ENCODE measurements around the gene SF3B3.
"Not testable (repeated sequence)": the region's sequence is repeated elsewhere in the genome, so short reads cannot be mapped to it uniquely, and the experiment has no call there.

SF3B3 gene

DNA sequence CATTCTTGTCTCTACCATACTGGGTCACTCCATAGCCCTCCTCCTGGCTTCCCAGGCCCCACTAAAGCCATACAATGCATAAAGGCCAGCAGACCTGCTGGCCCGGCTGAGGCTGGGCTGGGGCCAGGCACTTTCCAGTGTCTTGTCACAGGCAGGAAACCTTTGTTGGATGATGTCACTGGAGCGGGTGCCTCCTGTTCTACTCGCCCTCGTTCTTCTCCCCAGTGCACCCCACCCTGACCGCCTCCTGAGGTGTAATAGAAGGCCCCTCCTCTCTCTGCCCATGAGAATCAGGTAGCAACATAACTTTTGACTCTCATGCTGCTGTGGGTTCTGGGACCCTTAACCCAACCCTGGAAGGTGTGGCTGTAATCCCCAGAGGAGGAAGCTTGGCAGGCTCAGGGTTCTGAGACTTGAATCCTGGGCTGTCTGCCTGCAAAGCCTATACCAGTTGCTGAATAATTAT, 68.5 kb downstream of the SF3B3 start:
- no peak for DNase-seq

DNA sequence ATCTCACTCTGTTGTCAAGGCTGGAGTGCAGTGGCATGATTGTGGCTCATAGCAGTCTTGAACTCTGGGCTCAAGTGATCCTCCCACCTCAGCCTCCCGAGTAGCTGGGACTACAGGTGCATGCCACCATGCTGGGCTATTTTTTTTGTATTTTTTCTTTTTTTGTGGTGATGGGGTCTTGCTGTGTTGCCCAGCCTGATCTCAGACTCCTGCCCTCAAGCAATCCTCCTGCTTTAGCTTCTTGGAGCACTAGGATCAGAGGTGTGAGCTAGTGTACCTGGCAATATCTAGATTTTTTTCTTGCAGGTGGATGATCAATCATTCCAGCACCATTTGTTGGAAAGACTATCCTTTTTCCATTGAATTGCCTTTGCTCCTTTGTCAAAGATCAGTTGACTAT, 69.9 kb downstream of the SF3B3 start:
- DNase-seq = no peak

DNA sequence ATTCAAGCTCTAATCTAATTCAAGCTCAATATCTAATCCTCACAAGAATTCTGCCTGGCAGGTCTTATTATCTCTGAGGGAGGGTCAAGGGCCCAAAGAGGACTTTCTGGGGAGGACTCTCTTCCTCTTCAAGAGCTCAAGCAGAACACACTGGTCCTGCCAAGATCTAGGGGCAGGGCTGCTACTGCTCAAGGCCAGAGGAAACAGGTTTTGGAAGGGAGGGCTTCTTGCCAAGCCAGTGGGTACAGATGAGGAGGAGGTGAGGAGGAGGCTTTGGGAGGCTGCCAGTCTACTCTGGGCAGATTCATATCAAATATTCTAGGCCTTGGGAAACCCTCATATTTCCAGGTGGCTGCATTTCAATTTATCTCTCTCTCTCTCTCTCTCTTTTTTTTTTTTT, 71.0 kb downstream of the SF3B3 start:
- no peak for DNase-seq

DNA sequence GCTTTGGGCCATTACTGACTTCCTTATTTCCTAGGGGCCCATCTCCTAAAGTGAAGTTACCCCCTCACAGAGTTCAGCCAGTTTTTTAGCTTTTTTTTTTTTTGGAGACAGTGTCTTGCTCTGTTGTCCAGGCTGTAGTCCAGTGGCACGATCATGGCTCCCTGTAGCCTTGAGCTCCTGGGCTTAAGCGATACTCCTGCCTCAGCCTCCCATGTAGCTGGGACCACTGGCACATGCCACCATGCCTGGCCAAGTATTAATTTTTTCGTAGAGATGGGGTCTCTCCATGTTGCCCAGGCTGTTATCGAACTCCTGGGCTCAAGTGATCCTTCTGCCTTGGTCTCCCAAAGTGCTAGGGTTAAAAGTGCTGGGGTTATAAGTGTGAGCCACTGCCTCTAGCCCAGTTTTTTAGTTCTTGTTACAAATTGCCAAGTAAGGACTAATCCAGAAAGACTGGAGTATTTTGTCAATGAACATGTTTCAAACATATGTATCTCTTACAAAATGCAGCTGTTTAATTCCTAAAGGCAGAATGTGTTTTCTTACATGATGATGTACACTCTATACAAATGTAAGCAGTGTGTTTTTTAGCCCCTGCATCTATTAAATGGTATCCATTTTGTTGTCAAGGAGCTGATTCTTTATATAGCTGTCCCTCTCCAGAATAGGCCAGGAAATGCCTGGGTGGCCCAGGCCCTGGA, 73.7 kb downstream of the SF3B3 start:
- DNase-seq = no peak

DNA sequence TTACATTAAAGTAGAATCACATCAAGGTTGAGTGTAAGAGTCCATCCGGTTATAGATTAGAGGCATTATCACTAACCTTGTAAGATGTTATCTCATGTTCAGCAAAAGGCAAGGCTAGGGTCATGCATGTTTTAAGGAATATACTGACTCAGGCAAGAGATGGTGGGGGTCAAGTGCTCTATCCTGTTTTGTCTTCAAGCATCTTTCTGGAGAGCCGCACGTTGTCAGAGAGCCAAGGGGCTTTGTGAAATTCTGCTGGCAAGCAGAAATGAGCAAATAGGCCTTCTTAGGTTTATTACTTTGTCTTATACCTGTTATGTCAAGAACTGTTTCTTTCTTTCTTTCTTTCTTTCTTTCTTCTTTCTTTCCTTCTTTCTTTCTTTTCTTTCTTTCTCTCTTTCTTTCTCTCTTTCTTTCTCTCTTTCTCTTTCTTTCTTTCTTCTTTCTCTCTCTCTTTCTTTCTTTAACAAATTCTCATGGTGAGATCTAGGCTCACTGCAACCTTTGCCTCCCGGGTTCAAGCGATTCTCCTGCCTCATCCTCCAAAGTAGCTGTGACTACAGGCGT, 75.4 kb downstream of the SF3B3 start:
- DNase-seq = no peak

DNA sequence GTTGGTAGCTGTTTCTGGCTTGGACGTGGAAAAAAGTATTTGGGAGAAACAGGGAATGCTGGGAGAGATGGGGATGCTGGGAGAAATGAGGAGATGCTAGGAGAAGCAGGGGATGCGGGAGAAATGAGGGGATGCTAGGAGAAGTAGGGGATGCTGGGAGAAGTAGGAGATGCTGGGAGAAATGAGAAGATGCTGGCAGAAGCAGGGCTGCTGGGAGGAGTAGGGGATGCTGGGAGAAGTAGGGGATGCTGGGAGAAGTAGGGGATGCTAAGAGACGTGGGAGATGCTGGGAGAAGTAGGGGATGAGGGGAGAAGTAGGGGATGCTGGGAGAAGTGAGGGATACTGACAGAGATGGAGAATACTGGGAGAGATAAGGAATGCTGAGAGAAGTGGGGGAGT, 77.1 kb downstream of the SF3B3 start:
- no peak for DNase-seq

DNA sequence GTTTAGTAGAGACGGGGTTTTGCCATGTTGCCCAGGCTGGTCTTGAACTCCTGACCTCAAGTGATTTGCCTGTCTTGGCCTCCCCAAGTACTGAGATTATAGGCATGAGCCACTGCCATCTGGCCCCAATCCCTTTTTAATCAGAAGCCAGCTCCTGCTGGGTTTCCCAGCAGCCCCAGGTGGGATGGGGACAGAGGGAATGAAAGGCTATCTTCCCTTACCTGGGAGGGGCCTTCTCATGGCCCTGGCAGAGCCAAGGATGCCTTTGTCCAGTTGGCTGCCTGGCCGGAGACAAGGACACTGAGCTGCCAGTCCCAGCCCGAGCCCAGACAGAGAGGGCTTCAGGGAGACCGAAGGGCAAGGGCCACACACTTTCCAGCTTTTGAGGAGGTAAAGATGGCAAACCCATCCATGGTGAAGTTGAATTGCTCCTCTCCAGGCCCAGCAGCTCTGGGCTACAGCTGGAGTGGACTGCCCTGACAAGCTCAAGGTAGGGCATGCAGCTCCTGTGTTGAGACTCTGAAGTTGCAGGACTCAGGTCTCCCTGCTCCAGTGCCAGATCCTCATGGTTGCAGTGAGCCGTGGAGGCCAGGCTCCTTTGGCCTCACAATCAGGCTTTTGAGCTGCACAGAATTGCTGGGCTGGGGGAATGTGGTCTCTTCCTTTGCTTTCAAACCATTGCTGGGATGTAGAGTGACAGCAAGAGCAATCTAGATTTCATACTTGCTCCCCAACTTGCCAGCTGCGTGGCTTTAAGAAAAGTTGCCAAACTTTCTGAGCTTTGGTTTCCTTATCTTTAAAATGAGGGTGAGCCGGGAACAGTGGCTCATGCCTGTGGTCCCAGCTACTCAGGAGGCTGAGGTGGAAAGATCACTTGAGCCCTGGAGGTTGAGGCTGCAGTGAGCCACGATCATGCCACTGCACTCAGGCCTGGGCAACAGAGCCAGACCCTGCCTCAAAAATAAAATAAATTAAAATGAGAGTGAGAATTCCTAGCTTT, 78.3 kb downstream of the SF3B3 start:
- no peak for DNase-seq

DNA sequence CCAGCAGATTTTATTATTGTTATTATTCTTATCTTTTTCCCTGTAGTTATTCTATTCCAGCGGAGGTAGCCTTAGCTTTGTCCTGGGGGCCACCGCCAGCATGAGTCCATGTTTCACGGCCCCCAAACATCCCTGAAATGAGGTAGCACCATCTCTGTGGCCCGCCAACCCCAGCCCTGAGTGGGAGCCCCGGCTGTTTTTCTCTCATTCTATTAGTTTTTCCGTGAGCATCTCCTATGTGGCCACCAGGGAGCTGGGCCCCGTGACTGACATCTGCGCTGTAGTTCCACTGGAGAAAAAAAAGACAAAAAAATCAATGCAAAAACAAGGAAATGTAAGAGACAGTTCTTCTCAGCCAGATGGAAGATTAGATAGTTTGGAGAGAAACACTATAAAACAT, 79.2 kb downstream of the SF3B3 start:
- no peak for DNase-seq

DNA sequence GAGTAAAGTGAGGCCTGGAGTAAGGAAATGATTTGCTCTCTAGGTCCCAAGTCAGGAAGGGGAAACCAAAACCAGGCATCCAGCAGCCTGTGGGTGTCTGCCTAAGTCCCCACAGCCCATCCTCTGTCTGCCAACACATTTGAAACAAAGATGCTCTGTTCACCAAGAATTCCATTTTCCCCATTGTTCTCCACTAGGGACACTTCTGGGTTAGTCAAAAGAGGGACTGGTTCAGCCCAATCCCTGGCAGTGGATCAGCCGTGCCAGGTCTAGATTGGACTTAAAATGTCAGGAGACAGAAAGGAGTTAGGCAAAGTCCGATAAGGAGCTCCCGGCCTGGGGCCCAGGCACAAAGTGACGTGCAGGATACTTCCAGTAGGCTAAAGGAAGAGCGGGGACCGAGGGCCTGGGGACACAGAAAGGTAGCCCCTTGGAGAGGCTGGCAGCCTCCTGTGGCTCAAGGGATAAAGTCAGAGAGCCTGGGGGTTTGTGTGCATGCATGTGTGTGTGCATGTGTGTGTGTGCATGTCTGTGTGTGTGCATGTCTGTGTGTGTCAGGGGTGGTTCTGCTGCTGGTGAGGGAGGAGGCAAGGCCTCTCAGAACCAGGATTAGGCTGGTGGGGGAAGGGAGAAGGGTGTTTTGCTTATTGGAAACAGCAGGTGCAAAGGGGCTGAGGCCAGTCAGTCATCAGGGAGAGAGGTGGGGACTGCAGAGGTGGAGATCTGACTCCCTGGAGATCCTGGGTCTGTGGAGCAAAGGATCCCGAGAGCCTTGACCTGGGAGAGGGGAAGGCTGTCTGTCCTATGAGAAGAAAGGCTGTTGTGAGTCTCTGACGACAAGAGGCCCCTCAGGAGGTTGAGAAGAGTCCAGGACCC, 81.0 kb downstream of the SF3B3 start:
- no peak for DNase-seq

DNA sequence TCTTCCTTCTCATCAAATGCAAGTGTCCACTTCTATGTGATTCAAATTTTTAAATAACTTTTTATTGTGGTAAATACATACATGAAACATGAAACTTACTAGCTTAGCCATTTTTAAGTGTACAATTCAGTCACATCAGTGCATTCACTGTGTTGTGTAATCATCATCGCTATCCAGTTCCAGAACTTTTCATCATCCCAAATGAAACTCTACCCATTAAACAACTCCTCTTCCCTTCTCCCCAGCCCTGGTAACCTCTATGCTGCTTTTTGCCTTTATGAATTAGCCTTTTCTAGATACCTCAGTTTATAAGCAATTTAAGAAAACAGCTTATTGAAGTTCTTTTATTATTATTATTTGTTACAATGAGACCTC, 81.7 kb downstream of the SF3B3 start:
- no peak for DNase-seq

DNA sequence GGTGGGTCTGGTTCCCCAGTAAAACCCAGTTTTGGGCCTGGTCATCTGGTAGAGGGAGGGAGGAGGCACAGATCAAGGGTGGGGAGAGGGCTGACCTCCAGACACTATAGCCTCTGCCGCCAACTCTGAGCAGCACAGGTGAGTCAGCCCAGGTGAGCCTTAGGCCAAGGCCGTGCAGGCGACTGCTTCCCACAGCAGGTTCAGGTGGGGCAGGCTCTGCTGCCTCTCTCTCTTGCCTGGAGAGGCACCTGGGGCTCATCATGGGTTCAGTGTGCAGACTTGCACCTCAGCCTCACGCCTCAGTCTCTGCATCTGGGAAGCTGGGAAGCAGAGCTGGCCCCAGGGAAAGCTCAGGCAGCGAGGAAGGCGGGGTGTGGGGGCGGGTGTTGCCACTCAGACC, 84.9 kb downstream of the SF3B3 start:
- DNase-seq = no peak

DNA sequence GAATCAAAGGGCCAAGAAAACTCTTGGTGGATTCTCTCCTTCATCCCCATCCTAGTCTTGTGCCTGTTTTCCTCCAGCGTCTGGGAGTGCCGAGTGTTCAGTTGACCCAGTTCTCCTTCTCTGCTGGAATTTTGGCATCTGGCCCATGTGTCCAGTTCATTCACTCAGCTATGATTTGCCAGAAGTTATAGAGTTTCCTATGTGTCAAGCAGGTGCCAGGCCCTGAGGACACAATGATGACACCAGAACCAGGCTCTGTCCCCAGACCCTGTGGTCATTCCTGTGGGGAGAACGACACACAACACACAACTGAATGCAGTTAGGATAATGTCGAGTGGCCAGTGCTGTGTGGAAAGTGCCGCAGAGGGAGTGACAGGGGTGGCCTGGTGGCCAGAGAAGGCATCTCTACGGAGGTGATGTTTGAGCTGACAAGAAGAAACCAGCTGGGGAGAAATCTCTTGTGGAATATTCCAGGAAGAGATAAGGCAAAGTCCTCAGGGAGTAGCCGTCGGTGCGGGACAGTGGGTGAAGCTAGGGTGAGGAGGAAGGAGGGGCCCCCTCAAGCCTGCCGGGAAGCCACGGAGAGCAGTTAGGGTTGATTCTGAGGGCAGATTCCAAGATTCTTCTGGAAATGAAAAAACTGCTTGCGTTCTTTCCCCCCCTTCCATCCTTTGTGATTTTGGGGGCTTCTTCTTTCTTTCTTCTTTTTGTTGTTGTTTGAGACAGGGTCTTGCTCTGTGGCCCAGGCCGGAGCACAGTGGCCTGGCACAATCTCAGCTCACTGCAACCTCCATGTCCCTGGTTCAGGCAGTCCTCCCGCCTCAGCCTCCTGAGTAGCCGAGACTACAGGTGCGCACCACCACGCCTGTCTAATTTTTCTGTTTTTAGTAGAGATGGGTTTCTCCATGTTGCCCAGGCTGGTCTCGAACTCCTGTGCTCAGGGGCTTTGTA, 86.9 kb downstream of the SF3B3 start:
- DNase-seq = no peak

DNA sequence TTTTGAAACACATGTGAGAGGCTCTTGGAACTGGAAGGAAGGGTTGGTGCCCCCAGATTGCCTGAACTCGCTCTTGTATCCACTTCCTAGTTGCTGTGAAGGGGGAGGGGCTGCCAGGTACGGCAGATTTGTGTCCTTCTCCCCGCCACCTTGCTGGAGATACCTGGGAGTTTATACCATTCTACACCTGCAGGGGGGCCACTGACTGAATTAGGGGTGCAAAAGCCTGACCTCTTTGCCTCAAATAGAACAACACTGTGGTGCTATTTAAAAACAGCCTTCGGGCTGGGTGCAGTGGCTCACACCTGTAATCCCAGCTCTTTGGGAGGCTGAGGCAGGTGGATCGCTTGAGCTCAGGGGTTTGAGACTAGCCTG, 87.6 kb downstream of the SF3B3 start:
- no peak for DNase-seq

DNA sequence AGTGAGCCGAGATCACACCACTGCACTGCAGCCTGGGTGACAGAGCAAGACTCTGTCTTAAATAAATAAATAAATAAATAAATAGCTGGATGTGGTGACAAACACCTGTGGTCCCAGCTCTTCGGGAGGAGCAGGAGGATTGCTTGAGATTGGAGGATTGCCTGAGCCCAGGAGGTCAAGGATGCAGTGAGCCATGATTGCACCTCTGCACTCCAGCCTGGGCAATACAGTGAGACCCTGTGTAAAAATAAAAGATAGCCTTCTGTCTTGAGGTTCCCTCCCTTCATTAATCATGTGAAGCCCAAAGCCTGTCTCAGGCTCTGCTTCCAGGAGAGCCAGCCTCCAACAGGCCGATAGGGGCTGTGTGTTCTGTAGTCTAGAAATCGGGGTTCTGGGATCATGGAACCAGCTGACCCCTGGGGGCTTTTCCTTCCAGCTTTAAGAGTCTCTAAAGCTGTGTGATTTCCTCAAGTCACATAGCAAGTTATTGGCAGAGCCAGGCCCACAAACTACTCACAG, 88.2 kb downstream of the SF3B3 start:
- no peak for DNase-seq

DNA sequence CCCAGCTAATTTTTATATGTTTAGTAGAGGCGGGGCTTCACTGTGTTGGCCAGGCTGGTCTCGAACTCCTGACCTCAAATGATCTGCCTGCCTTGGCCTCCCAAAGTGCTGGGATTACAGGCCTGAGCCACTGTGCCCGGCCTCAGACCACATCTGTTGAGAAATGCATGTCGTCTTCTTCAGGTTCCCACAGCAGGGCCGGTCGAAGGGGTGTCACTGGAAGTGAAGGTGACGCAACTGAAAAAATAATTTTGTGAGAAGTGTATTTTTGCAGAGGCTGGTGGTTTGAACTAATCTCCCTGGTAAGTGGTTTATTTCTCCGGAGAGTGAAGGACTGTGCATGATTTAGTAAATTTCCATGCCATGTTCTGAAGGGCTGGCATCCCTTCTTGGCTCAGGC, 89.3 kb downstream of the SF3B3 start:
- no peak for DNase-seq

DNA sequence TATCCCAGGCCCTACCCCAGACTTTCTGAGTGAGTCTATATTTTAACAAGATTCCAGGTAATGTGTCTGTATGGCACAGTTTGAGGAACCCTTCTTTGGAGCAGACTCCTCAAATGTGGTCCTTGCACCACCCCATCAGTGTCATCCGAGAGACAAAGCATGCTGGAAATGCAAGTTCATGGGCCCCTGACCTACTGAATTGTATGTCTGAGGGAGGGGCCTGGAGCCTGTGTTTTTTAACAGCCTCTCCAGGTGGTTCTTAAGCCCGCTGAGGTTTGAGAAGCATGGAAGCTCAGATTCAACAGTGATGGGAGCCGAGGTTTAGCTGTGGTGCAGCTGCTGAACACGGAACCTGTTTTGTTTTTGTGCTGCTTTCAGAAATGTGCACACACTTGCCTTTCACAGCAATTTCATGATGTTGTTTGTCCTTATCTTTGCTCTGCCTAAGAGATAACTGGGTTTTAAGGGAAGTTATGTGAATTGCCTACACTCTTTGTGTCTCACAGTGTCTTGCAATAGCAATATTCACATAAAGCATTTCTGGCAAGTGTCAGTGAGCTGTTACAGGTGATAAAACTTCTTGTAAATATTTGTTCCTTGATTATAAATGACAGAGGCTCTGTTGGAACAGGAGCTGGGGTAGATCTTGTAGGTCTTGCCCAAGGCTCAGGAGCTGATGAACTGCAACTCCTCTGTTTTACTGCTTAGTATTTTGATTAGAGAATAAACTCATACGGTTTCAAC, 90.8 kb downstream of the SF3B3 start:
- DNase-seq = no peak

DNA sequence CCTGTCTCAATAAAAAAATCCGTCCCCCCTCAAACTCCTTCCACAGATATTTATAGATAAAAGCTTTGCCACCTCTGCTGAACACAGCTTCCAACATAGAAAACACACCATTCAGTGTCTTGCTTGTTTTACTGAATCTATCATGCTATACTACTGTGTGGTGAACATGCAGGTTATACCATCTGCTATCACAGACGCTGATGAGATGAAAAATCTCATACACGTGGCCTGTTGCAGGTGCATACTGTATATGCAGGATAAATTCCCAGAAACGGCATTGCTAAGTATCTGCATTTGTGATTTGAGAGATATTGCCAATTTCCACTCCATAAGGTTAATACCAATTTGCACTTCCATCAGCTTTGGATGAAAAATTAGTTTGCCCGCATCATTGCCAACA, 92.3 kb downstream of the SF3B3 start:
- no peak for DNase-seq

DNA sequence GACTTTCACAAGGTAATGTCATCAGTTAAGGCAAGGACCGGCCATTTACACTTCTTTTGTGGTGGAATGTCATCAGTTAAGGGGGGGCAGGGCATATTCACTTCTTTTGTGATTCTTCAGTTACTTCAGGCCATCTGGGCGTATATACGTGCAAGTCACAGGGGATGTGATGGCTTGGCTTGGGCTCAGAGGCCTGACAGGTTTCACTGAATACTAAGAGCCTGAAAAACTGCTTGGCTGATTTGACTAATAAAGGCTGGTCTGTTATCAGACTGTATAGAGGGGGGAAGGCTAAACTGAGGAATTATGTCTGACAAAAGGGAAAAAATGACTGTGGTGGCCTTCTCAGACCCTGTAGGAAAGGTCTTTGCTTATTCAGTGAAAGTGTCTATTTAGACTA, 98.2 kb downstream of the SF3B3 start:
- DNase-seq = not testable (repeated sequence)

All from activated naive CD4-positive, alpha-beta T cell treated with Interleukin-2 at 50 U/mL for 16 hours (primary cell).